ENCODE results near the gene APBA3. TPM values are rescaled to one million over a fixed set of nuclear protein-coding genes. Genes with fewer than 3 reads are reported as not detected.

The APBA3 gene
- total and polyA plus RNA-seq, 9 of the 15 experiments (the other 6 are each of a cell fraction or from before 2014, with no cell fraction given): 0.10 to 29.5 (median 11.5) TPM

- Histone ChIP-seq H3K4me3 (no peak overlapping the region), H3K4me1 (replicated peaks in 1 of 2; ENCODE audit: control insufficient read depth in 2 of 2, insufficient read depth in 2 of 2, low read length in 2 of 2) (peaks cover 0 to 10% of the 10 kb centered on the region in 2 experiments; a peak in 1 of 5 replicates), H3K36me3 (ENCODE audit: control insufficient read depth, insufficient read depth, low read length) (peaks cover 21% of the 10 kb centered on the region; the same call in 1 of the 3 replicates), H3K9ac (ENCODE audit: insufficient read depth in 1 of 2, low read depth in 2 of 2, low read length in 2 of 2) (0 out of 4 replicates have a peak overlapping the region, but pooled peaks of 1 of the 2 experiments have one; percentile 35), H3K27me3 (ENCODE audit: control insufficient read depth in 2 of 2, insufficient read depth in 2 of 2, low read length in 2 of 2) (no peaks in the 10 kb centered on the region), H2AFZ (ENCODE audit: low read depth, low read length) (no peak overlapping the region), H4K20me1 (replicated peaks; ENCODE audit: control insufficient read depth, insufficient read depth, low read length) (no peaks in the 10 kb centered on the region), H3K9me3 (replicated peaks; ENCODE audit: control insufficient read depth, insufficient read depth, low read depth, low read length) (no peaks in the 10 kb centered on the region), H3K79me2 (ENCODE audit: control insufficient read depth, insufficient read depth, low read length) (no peaks in the 10 kb centered on the region), H3K4me2 (ENCODE audit: insufficient read depth, low read length) (no peak overlapping the region), H3K9me1 (ENCODE audit: control insufficient read depth, insufficient read depth, low read length) (no peaks in the 10 kb centered on the region), H3K27ac (ENCODE audit: extremely low read depth, low read depth, low read length) (no peak overlapping the region)
- FAIRE-seq: no peak
- no peak for DNase-seq (ENCODE audit: extremely low read depth in 1 of 4, low spot score in 3 of 4)
- in situ Hi-C loops (cut with MboI): no loop called here
- intact Hi-C loops (cut with micrococcal nuclease): no loop called here
- BruUV-seq (replicated peaks): no TSS peak
- ChIA-PET CTCF (ENCODE audit: low intra/inter-chr PET ratio) (no interaction called here), POLR2A (interaction anchor here (0.6 to 1.9 kb wide), 5 partner anchors 9 to 343 kb away, joined by 3 to 7 read pairs (median 4); partner anchors contain the start of gene MRPL54)
- WGBS (ENCODE audit: insufficient coverage, low coverage, missing lambda C conversion rate): 90% methylated on average over 22 of the region's 51 CpGs
- no peak for ATAC-seq
- no peak for TF ChIP-seq ZNF398 (CRISPR knock-in tag; IDR thresholded peaks at IDR 0.05)
- no peak for TF ChIP-seq FOXM1 (IDR thresholded peaks at IDR 0.05; ENCODE audit: low read depth)
- TF ChIP-seq FOXM1 (CRISPR knock-in tag; IDR thresholded peaks at IDR 0.05; ENCODE audit: low read depth): no peak
- TF ChIP-seq ZBTB33 (CRISPR knock-in tag; IDR thresholded peaks at IDR 0.05): no peak
- TF ChIP-seq HCFC1 (IDR thresholded peaks at IDR 0.05; ENCODE audit: low read depth, low read length): no peak
- no peak for TF ChIP-seq ZNF583 (CRISPR knock-in tag; IDR thresholded peaks at IDR 0.05)
- no peak for TF ChIP-seq CBX3 (IDR thresholded peaks at IDR 0.05; ENCODE audit: borderline replicate concordance in 1 of 2, low read length in 2 of 2)
- no peak for TF ChIP-seq ZNF143 (CRISPR knock-in tag; IDR thresholded peaks at IDR 0.05)
- TF ChIP-seq ZFP36 (IDR thresholded peaks at IDR 0.05; ENCODE audit: low read depth, low read length, partially characterized antibody): no peak
- TF ChIP-seq ESRRB (CRISPR knock-in tag; IDR thresholded peaks at IDR 0.05; ENCODE audit: borderline replicate concordance): no peak
- no peak for TF ChIP-seq STAG1 (CRISPR knock-in tag; IDR thresholded peaks at IDR 0.05; ENCODE audit: borderline replicate concordance)
- TF ChIP-seq HOMEZ (CRISPR knock-in tag; IDR thresholded peaks at IDR 0.05): no peak
Measured at GRCh38 chr19:3753631-3754410, 7.7 kb downstream of the APBA3 start.
